ENCODE data around the gene THNSL1.
"Not testable (repeated sequence)": the region's sequence is repeated elsewhere in the genome, so short reads cannot be mapped to it uniquely, and the experiment has no call there.

The THNSL1 gene

GRCh38 chr10:25011591-25011990, 4.8 kb upstream of the THNSL1 start:
- not testable (repeated sequence) for DNase-seq (ENCODE audit: low read depth)

- no peak for DNase-seq (ENCODE audit: low read depth)
Measured at GRCh38 chr10:25014579-25014978, 1.8 kb upstream of the THNSL1 start.

DNA sequence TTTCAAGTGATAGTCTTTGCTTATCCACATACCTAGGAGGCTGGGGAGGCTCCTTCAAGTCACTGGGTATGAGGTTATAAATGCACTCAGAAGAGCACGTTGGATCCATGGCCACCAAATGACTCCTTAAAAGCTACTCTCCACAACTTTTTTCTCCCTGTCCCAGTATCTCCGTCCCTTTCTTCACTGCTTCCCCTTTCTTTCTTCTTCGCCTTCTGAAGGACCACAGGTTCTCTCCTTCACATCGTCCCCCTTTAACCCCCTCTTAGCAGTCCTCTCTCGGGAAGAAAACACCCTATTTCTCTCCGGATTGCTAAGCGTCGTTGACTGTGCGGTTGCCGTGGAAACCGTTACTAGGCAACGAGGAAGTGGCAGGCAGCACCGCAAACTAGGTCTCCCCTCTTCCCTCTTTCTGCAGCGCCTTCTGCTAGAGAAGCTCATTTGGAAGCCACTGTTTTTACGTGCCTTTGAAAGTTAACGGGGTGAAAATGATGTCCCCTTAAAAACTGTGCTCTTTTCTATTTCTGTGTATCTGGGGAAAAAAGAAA, 510 bp upstream of the THNSL1 start, which contains the start of gene ENKUR:
TSS of gene ENKUR (minus strand) at position 331 of the 548 bp plus-strand sequence. CDS start at position 109, 222 bp downstream.
- peak; percentile 83 for DNase-seq (ENCODE audit: low read depth)

DNA sequence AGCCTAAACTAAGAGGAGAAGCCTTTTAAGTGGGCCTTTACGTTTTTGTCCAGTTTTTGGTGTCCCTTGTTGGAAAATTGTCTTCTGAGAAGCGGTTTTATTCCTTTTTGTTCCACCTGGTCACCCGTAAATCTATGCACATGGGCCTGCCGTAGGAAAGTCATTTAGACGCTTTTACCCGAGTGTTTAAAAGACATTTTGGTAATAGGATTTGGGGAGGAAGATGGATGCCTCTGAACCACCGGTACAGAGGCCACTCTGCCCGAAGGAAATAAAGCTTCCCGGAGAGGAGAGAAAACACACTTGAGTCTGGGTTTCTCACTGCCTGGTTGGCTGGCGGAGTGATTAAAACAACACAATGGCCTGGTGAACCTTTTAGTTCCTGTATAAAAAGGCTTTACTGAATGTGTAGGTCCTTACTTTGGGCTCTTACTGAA, 760 bp downstream of the THNSL1 start:
- DNase-seq (ENCODE audit: low read depth): peak; percentile 2

DNA sequence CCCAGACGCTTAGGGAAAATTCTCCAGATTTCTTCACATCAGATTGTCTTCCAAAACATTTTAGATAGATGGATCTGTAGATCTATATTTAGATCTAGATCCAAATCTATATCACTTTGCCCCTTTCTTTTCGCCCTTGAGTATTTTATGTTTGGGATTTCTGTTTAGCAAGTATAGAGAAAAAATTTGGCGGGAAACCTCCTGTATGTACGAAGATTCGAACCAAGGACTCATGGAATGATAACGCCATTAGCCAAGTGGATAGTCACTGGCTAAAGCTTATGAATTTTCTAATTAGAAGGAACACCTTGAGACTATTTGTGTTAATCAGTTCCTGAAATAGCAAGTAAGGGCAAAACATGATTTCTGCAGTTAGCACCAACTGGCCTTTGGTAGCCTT, 1.2 kb downstream of the THNSL1 start:
- DNase-seq (ENCODE audit: low read depth): no peak

DNA sequence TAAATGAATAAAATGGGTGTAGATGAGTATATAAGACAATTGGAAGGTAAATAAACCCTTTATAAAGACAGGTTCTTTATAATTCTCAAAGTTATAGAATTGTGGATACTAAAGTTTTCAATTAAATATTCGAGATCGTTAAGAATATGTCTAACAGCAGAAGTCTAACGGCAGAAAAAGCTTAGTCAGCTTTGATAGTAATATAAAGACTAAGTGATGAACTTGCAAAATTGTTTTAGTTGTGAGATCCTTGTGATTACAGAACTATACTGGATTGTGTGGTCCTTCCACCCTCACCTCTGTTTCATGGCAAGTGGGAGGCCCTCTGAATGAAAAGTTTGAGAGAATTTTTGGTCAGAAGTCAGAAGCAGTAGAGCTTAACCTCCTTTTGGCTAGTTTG, 2.3 kb downstream of the THNSL1 start:
- no peak for DNase-seq (ENCODE audit: low read depth)

DNA sequence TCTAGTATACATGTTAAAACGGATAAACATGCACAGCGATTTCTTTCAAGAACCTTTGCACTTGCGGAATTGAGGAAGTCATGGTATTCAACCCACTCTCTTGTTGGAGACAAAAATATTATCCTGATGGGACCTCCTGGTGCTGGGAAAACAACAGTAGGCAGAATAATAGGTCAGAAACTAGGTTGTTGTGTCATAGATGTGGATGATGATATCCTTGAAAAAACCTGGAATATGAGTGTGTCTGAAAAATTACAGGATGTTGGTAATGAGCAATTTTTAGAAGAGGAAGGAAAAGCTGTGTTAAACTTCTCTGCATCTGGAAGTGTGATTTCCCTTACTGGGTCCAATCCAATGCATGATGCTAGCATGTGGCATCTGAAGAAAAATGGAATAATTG, 6.9 kb downstream of the THNSL1 start:
- no peak for DNase-seq (ENCODE audit: low read depth)

DNA sequence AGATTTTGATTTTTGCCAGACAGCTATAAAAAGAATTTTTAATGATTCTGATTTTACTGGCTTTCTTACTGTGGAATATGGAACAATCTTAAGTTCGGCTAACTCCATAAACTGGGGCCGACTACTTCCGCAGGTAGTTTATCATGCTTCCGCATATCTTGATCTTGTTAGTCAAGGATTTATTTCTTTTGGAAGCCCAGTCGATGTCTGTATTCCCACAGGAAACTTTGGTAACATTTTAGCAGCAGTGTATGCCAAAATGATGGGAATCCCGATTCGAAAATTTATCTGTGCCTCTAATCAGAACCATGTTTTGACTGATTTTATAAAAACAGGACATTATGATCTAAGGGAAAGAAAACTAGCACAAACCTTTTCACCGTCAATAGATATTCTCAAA, 8.1 kb downstream of the THNSL1 start:
- no peak for DNase-seq (ENCODE audit: low read depth)

- no peak for DNase-seq (ENCODE audit: low read depth)
Measured at GRCh38 chr10:25026463-25026862, 10.1 kb downstream of the THNSL1 start.

DNA sequence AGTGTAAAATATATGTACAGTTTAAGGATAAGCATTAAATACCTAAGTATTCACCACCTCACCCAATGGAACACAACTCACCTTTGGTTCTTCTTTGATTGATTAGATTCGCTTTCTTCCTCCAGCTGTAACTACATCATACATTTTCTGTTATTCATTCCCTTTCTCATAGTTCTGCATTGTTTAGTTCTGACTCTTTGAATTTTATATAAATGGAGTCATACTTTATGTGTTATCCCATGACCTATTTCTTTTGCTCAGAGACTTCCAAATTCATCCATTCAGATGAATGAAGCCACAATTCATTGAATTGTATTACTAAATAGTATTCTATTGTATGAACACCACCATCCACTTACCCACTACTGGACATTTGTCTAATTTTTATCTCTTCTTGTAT, 12.3 kb downstream of the THNSL1 start:
- DNase-seq (ENCODE audit: low read depth): no peak

DNA sequence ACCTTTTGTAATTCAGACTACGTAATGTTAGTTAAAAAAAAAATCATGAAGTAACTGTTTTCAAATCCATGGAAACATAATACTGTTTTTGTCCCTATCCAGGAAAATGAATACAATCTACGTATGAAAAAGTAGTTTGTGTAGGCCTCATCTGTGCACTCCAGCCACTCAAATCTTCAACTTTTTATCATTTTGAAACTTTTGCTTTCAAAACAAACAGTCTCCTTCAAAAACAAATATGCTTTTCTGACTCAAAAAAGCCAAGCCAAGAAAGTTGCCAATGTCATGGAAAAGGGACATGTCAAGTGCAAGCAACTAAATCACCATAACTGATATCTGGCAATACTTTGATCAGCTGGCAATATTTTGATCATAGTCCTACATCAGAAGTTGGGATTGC, 13.1 kb downstream of the THNSL1 start:
- DNase-seq (ENCODE audit: low read depth): no peak

DNA sequence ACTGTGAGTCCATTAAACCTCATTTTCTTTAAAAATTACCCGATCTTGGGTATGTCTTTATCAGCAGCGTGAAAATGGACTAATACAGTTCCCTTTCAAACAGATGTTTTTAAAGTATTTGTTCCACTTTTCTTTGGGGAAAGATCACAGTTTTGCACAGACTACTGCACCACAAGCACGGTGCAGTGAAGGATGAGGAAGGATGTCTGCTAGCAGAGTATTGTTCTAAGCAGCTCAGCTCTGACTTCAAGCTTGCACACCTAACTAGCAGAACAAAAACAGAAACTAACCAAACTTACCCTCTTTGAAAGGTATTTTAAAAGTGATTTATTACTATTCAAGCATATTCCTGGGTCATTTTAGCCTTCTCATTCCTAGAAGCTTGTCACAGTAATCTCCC, 20.0 kb downstream of the THNSL1 start:
- no peak for DNase-seq (ENCODE audit: low read depth)

DNA sequence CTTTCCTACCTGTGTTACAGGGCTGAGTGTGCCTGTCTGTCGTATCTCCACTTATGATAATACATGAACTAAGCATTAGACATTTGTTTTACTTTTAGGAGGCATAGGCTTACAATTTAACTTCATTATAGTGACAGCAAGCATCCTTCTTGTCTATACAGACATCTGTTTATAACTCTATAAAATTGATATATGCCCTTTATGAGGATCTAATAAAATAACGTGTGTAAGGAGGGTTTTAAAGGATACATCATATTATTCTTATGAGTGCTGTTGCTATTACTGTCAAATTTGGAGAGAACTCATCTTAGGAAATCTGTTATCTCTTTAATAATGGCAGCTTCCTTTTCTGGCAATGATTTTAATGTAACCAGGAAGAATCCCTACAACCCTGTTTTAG, 21.9 kb downstream of the THNSL1 start:
- no peak for DNase-seq (ENCODE audit: low read depth)

DNA sequence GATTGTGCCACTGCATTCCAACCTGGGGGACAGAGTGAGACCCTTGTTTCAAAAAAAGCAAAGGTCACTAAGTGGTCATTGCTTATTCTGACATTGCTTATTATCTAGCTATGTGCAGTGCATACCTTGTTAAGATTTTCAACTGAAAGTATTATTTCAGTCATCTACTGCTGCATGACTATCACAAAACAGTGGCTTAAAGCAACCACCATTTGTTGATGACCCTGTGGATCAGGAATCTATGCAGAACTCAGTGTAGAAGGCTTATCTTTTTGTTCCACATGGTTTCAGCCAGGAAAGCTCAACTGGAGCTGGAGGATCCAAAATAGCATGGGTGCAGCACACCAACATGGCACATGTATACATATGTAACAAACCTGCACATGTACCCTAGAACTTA, 23.1 kb downstream of the THNSL1 start:
- DNase-seq (ENCODE audit: low read depth): no peak

GRCh38 chr10:25046641-25047040, 30.2 kb downstream of the THNSL1 start:
- no peak for DNase-seq (ENCODE audit: low read depth)

- no peak for DNase-seq (ENCODE audit: low read depth)
Measured at GRCh38 chr10:25047088-25047487, 30.7 kb downstream of the THNSL1 start.

GRCh38 chr10:25047591-25048301, 31.3 kb downstream of the THNSL1 start:
- DNase-seq (ENCODE audit: low read depth): no peak

- no peak for DNase-seq (ENCODE audit: low read depth)
Measured at GRCh38 chr10:25048450-25048849, 32.0 kb downstream of the THNSL1 start.

GRCh38 chr10:25049966-25050365, 33.6 kb downstream of the THNSL1 start:
- no peak for DNase-seq (ENCODE audit: low read depth)

DNA sequence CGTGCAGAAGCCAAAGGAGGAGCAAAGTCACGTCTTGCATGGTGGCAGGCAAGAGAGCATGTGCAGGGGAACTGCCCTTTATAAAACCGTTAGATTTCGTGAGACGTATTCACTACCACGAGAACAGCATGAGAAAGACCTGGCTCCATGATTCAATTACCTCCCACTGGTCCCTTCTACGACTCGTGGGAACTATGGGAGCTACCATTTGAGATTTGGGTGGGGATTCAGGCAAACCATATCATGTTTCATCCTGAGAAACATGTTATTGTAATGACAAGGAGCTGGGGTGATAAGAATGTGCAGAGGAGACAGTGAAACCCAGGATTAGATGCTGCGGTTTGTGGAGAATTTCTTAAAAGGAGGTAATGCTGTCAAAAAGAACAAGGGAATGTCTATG, 34.0 kb downstream of the THNSL1 start:
- no peak for DNase-seq (ENCODE audit: low read depth)

DNA sequence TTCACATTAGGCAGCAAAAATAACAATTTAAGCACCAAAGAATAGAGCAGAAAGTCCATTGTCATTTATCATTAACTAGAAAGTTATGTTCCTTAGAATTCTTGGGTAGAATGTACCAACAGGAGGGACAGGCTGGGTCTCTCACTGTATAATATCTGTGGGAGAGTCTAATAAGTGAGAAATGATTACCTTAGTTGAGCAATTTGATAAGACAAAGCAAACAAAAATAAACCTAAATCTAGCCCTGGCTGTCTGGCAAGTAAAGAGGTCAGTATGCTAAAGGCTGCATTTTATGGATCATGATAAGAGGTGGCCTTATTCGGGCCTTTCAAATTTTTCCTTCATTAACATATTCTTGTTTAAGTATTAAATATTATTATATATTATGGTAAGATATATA, 35.6 kb downstream of the THNSL1 start:
- no peak for DNase-seq (ENCODE audit: low read depth)

DNA sequence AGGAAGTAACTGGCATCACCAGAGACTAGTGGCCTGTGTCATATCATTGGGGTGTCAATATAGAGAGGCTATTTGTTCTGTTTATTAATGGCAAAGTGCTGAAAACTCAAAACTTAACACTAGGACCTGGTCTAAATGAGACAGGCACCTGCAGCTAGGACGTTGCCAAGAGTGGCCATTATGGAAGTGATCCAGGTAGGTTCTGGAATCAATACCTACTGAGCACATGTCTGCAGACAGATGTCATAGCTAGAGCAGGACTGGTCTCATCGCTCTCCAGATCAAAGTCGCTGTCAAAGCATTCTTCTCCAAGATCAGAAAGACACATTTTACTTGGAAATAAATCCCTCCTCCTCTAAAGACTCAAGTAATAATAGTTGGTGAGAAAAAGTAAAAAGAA, 40.3 kb downstream of the THNSL1 start:
- no peak for DNase-seq (ENCODE audit: low read depth)

- no peak for DNase-seq (ENCODE audit: low read depth)
Measured at GRCh38 chr10:25057886-25058285, 41.5 kb downstream of the THNSL1 start.

DNA sequence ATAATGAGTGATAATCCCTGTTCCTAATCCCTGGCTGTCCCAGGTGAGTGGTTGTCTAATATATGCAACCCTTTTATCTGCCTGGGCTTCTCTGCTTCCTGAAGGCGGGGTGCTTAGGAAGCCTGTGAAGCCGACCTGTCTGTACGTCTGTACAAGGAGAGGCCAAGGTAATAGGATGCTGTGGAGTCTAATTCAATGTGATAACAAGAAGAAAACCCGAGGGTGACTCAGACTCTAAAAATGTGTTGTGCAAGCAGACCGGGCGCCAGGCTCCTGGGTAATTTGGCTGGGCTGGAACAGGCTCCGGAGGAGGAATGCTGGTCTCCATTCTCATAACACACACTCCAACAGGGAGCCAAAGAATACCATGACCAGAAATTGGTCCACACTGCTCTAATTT, 43.6 kb downstream of the THNSL1 start:
- DNase-seq (ENCODE audit: low read depth): no peak
